GM10266 (cell line): ENCODE measurements around the gene ECHDC3.
A peak's percentile ranks its signal among the peaks of the same experiment; 100 is the strongest.

Experiments used
- DNase-seq: peaks from one replicate; pipeline ENCODE4 v3.0.0; 2012; ENCODE audit errors: extremely low spot score
- TF ChIP-seq, protein P1 (sequence below): IDR thresholded peaks from 2 replicates; pipeline ENCODE4 v1.5.1; 2012; ENCODE audit warnings: mild to moderate bottlenecking, low read depth; ENCODE audit not compliant: control insufficient read depth, insufficient read depth; ENCODE audit errors: missing control alignments

Gene ECHDC3

DNA sequence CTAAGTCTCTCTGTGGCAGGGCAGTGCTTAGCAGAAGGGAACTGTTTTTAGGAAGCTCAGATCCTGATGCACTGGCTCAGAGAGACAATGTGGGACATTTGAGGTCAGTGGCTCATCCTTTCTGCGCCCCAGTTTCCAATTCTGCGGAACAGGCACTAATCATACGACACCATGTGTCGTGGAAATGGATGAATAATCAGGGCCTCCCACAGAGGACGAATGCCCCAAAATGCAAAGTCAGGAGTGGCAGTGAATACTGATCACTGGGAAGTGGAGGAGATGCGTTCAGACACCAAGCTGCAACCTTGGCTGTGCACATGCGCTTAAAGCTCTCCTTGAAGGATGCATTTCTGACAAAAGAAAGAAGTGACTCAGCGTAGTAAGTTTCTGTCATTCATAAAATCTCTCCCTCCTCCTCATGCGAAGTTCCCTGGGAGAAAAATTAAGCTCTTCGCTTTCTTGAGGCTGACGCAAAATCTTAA is 21.9 kb upstream of the ECHDC3 start:
- no peak for DNase-seq
- TF ChIP-seq, protein P1, sequence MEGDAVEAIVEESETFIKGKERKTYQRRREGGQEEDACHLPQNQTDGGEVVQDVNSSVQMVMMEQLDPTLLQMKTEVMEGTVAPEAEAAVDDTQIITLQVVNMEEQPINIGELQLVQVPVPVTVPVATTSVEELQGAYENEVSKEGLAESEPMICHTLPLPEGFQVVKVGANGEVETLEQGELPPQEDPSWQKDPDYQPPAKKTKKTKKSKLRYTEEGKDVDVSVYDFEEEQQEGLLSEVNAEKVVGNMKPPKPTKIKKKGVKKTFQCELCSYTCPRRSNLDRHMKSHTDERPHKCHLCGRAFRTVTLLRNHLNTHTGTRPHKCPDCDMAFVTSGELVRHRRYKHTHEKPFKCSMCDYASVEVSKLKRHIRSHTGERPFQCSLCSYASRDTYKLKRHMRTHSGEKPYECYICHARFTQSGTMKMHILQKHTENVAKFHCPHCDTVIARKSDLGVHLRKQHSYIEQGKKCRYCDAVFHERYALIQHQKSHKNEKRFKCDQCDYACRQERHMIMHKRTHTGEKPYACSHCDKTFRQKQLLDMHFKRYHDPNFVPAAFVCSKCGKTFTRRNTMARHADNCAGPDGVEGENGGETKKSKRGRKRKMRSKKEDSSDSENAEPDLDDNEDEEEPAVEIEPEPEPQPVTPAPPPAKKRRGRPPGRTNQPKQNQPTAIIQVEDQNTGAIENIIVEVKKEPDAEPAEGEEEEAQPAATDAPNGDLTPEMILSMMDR: no peak

DNA sequence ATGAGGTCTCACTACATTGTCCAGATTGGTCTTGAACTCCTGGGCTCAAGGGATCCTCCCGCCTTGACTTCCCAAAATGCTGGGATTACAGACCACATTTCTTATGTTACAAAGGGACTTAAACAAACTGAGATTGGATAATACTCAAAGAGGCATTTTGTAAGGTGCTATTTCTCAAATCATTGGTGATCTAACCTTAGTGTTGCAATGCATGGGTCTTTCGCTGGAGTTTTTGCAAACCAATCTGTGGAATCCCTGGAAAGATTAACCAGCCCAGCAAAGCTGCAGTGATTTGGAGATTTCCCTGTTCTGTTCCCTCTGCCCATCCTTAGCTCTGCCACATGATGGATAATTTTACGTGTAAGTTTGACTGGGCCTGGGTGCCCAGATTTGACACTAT is 20.4 kb upstream of the ECHDC3 start:
- no peak for DNase-seq
- TF ChIP-seq, protein P1: no peak

DNA sequence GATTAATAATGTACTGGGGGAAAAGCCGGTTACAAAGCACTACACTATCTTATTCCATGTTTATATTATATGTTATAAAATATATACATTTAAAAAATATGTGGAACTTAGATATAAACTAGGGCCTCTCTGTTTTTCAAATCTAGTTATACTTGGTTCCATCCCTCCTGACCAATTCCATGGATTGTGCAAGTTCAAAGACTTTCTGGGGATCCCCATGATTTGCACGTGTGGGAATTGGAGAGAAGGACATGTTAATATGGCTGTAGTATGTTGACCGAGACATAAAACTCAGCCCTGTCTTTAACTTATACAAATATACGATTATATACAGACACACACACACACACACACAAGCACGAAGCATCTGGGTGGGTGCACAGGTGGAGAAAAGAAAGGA is 18.8 kb upstream of the ECHDC3 start:
- TF ChIP-seq, protein P1: no peak

DNA sequence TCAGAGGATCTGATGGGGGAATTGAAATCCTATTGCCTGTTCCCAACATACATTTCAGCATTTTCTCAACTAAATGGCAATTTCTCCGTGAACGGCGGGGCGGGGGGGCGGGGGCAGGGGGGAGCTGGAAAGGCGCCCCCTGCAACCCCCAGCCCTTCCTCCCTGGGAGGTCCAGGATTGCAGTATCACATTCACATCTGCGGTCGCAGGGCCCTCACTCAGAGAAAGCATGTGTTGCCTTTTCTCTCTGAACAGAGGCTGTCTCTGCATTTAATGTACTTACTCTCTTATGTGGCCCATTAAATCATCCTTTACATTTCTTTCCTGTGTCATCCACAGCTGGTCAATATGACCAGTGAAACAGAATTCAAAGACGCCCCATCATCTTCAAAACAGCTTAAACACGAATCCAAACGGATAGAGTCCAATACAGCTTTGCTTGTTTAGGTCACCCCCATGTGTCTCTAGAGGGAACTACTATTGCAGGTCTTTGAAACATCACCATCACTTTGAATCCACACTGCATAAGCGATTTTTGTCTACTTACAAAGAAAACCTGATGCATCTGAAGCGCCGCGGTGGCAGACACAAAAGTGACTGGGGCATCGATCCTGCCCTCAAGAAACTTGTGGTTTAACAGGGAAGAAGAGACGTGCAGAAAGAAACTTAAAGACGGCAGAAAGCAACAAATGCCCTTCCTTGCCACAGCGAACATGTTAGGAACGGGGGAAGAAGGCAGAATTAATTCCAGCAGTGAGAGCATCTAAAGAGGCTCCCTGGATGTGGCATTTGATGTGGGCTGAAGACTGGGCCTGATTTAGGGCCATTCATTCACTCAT is 17.0 kb upstream of the ECHDC3 start:
- DNase-seq: peak; percentile 75

More for the DNA sequence above, 18.8 kb upstream of the ECHDC3 start:
- DNase-seq: no peak

DNA sequence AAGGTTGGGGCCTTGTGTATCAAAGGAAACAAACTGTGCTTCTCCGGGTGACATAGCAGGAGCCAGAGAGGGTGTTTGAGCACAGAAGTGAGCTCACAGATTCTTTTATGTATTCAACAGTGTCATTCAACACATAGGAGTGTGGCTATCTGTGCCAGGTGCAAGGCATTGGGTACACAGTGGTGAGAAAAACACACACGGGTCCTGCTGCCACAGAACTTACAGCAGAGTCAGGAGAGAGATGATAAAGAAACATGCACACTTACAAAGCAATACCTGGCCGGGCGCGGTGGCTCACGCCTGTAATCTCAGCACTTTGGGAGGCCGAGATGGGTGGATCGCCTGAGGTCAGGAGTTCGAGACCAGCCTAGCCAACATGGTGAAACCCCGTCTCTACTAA is 16.3 kb upstream of the ECHDC3 start:
- TF ChIP-seq, protein P1: no peak
- DNase-seq: no peak

More for the DNA sequence above, 17.0 kb upstream of the ECHDC3 start:
- TF ChIP-seq, protein P1: peak; percentile 74

DNA sequence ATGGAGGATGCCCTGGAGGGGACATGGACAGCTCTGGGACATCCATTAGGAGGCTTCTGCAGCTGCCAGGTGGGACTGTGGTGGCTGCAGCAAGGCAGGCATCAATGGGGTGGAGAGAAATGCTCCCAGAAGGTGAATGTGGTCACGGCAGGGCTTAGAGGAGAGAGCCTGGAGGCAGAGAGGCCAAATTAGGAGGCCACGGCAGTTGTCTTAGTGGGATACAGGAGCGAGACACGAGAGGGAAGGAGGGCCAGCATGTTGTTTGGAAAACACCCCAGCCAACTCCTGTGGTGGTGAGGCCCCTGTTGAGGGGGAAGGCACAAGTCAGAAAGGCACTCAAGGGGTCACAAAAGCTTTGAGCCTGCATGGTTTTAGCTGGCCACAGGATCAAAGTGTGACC is 14.6 kb upstream of the ECHDC3 start:
- TF ChIP-seq, protein P1: no peak
- no peak for DNase-seq

DNA sequence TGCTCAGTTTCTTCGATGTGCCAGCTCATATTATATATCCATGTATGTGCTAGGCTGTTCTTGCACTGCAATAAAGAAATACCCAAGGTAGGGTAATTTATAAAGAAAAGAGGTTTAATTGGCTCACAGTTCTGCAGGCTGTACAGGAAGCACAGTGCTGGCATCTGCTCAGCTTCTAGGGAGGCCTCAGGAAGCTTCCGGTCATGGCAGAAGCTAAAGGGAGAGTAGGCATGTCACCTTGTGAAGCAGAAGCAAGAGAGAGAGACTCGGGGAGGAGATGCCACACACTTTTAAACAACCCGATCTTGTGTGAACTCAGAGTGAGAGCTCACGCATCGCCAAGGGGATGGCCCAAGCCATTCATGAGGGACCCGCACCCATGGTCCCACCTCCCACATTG is 13.8 kb upstream of the ECHDC3 start:
- TF ChIP-seq, protein P1: no peak
- DNase-seq: no peak
